GM19025 (cell line): ENCODE measurements around the gene CDC14A.

Experiments
- ATAC-seq: cut with Tn5 transposase; IDR thresholded peaks from one replicate; pipeline ENCODE4 v1.9.1; 2021; ENCODE audit warnings: mild to moderate bottlenecking, low read depth, moderate library complexity; ENCODE audit not compliant: unreplicated experiment

CDC14A gene

DNA sequence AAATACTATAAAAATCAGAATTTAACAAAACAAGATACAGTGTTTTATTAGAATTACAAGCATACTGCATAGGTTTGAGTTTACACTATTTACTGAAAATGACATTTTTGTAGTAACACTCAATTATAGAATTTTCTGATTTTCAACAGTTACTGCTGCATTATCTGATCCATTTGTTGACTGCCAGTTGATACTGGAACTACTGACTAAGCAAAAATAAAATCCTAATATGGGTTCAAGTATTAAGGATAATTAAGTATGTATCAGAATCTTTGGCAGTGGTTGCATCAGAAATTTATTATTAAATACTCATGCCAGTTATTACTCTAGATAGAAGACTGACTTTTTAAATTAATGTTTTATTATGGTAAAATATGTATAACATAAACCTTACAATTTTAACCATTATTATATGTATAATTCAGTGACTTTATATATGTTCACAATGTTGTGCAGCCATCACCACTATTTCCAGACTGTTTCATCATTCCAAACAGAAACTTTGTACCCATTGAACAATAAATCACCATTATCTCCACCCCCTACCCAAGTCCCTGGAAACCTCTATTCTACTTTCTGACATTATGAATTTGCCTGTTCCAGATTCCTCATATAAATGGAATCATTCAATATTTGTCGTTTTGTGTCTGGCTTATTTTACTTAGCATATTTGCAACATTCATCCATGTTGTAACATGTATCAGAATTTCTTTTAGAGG is 127.5 kb downstream of the CDC14A start:
- ATAC-seq, result no peak

- ATAC-seq, result no peak
Measured at GRCh38 chr1:100481303-100481702, 129.0 kb downstream of the CDC14A start.

DNA sequence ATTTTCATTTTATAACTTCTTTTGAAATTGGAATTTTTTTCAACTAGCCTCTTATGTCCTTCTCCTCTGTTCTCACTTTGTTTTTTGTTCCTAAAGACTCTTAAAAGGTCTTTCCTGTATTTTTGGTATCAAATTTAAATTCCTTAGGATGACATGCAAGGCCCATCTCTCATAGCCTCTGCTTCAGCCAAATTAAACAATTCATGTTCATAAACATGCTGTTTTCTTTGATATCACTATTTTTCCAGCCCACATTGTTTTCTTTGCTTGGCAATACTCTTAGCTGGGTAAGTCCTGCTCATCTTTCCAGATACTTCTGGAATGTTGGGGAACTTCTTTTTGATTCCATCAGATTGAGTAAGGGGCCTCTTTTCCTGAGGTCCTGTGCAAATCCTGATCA is 129.9 kb downstream of the CDC14A start:
- ATAC-seq, result no peak

- ATAC-seq, result no peak
Measured at GRCh38 chr1:100482748-100483147, 130.4 kb downstream of the CDC14A start.

DNA sequence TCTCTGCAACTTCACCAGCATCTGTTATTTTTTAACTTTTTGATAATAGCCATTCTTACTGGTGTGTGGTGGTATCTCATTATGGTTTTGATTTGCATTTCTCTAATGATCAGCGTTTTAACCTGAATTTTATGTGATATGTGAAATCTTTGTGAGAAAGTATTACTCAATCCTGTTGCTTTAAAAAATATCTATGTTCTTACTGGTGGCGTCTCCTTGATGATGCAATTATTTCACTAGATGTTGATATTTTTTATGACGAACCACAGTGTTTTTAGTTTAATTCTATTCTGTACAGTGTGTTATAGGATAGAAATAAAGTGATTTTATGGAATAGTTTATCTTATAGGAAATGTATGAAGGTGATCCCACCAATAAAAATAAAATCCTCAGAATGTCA is 130.9 kb downstream of the CDC14A start:
- no peak for ATAC-seq

DNA sequence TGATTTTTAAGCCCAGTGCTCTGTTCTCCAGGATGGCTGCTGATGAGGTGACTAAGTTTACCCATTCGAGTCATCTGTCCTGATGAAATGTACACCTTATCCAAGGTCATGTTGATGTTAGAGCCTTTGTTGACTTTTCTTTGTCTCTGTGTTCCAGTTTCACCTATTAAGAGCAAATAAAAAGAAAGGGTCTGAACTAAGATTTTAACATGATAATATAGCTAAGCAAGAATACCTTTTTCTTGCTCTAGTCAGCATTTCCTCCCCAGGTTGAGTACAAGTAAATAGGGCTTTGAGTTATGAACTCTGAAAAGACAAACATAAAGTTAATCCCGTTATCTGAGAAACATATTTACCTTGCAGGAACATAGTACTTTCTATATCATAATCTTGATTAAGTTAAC is 133.6 kb downstream of the CDC14A start:
- no peak for ATAC-seq

GRCh38 chr1:100494393-100495084 is 142.2 kb downstream of the CDC14A start:
- ATAC-seq, result no peak

- ATAC-seq, result no peak
Measured at GRCh38 chr1:100496896-100497295, 144.6 kb downstream of the CDC14A start.

DNA sequence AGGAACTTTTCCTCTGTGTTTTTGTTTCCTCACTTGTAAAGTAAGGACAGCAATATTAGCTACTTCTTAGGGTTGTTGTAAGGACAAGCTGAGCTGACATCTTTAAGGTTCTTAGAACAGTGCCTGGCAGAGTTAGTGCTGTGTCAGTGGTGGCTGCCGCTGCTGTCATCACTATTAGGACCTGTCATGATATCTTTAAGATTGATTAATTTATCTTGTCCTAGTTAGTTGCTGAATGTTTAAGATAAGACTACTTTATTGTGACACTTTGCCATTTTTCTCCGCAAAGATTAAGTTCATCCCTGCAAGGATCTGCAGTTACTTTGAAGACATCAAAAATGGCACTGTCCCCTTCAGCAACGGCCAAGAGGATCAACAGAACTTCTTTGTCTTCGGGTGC is 145.5 kb downstream of the CDC14A start:
- no peak for ATAC-seq

- ATAC-seq, result no peak
Measured at GRCh38 chr1:100499194-100499811, 147.0 kb downstream of the CDC14A start.

DNA sequence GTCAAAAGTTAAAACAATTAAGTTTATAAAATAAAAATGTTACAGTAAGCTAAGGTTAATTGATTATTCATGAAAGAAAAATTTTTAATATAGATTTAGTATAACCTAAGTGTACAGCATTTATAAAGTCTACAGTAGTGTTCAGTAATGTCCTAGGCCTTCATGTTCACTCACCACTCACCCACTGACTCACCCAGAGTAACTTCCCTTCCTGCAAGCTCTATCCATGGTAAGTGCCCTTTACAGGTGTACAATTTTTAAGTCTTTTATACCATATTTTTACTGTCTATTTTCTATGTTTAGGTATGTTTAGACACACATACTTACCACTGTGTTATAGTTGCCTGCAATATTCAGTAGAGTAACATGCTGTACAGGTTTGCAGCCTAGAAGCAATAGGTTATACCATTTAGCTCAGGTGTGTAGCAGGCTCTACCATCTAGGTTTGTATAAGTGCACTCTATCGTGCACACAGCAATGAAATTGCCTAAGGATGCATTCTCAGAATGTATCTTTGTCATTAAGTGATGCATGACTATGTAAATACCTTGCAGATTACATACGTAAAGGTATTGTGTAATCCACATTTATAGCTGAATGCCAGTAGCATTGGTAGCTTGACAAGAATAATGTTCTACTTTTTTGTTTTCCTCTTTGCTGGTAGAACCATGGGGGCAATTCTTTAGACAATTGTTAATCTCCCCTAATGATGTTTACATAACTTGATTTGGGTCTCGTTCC is 149.9 kb downstream of the CDC14A start:
- no peak for ATAC-seq

DNA sequence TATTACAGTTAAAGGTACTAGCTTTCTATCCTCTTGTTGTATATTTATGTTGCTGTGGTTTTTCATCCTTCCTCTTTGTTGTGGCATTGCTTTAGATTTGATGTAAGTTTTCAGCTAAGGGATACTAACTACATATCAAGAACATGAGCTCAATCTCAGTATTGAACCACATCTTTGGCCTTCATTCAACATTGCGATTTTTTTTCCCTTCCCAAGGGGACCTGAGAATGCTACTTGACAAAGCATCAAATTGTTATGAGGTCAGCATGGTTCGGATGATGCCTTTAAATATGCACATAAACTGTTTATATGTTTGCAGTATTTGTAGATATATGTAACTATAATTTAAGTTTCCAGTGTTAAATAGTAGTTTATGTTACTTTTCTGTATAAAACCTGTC is 153.9 kb downstream of the CDC14A start:
- ATAC-seq, result no peak

- ATAC-seq, result no peak
Measured at GRCh38 chr1:100510451-100510850, 158.1 kb downstream of the CDC14A start.

GRCh38 chr1:100511058-100511457 is 158.8 kb downstream of the CDC14A start:
- no peak for ATAC-seq

- no peak for ATAC-seq
Measured at GRCh38 chr1:100511773-100512172, 159.5 kb downstream of the CDC14A start.

DNA sequence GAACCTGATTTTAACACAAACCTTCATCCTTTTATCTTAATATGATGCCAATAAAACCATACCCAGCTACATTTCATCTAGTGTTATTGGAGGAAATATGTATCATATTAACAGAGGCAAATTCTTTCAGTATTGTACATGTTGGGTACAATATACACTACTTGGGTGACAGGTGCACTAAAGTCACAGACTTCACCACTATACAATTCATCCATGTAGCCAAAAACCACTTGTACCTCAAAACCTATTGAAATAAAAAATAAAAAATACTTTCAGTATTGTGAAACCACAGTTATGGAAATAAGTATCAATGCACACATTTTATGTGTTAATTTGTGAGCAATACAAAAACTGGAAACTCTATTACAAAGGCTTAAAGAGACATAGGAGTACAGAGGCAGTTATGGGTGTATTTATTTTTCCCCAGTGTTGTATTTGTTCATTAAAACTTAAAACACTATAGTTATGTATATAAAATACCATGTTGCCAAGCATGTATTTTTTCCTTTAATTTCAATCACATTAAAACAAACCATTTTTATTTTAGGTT is 160.6 kb downstream of the CDC14A start:
- ATAC-seq, result no peak

GRCh38 chr1:100516857-100517256 is 164.6 kb downstream of the CDC14A start:
- no peak for ATAC-seq

GRCh38 chr1:100517515-100517914 is 165.2 kb downstream of the CDC14A start:
- no peak for ATAC-seq

DNA sequence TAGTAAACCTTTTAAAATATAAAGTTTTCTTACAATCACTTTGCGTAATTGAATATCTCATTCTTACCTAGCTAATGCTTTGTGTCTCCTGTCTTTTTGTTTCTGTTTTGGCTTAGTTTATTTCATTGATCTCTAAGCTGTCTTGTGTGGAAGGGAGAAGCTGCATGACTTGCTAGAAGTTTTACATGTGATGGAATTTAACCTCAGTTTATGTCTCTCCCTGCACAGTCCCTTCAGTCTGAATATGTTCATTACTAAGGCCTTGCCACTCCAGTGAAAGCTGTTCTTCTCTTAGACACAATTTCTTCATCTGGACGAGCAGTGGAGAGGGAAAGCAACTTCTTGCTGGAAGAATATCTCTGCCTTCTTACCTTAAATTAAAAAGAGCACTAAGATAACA is 165.7 kb downstream of the CDC14A start:
- ATAC-seq, result no peak

DNA sequence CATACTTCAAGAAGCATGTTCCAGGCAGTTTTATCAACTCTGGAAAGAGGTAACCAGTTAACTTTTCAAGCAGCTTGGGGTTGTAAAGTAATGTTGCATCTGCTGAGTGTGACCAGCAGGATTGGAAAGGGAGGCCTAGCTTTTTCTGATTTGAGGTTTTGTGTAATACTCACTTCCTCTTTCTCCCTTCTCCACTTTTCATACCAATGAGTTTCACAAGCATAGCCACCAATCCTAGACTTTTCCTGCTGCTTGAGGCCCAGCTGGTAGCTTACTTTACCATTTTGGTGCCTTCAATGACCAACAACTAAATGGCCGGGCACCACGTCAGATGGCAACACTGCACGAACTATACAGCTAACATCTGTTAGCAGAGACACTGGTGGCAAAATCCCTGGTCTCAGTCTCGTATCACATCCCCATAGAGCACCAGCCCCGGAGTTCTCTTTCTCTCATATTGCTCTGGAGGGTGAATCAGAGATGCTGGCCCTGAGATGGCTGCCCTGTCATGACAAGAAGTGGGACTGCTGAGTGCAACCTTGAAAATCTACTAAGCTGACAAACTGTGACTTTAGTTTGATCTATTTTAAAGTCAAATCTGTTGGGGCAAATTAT is 170.8 kb downstream of the CDC14A start:
- ATAC-seq, result peak; percentile 85
